Cerebellar cortex (tissue), 1 donor: ENCODE data around the gene JAM3.
"Not testable (repeated sequence)": the region's sequence is repeated elsewhere in the genome, so short reads cannot be mapped to it uniquely, and the experiment has no call there.

Experiments used
- DNase-seq: peaks from one replicate; pipeline ENCODE4 v3.0.0-alpha.2; 2015; ENCODE audit warnings: low spot score

JAM3 gene

DNA sequence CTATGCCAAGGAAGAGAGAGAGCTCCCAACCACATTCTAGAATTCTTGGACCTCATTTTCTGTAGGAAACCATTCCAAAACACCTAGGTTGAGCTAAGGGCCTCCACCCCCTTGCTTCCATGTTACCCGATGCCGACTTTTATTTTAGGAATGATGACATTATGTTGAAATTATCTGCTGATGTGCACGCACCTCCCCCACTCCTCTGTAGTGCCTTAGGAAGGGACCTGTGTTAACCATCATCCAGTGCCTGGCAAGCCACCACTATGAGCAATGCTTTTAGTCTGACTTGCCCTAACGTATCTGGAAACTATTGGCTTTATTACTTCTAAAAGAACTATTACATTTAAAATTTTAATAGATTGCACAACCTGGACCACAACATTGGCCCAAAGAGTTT, 112.8 kb downstream of the JAM3 start:
- DNase-seq, result no peak

DNA sequence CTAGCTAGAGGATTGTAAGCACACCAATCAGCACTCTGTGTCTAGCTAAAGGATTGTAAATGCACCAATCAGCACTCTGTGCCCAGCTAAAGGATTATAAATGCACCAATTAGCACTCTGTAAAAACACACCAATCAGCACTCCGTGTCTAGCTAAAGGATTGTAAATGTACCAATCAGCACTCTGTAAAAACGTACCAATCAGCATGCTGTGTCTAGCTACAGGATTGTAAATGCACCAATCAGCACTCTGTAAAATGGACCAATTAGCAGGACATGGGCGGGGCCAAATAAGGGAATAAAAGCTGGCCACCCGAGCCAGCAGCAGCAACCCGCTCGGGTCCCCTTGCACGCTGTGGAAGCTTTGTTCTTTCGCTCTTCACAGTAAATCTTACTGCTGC, 119.2 kb downstream of the JAM3 start:
- not testable (repeated sequence) for DNase-seq

DNA sequence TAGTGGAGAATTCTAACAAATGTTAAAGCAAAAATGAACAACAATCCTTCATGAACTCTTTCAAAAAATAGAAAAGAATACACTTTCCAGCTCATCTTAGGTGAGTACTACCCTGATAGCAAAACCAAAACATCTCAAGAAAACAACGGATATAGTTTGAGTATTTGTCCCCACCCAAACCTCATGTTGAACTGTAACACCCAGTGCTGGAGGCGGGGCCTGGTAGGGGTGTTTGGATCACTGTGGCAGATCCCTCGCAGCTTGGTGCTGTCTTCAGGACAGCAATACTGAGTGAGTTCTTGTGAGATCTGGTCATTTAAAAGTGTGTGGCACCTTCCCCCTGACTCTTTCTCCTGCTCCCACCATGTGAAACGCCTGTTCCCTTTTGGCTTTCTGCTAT, 127.9 kb downstream of the JAM3 start:
- no peak for DNase-seq

DNA sequence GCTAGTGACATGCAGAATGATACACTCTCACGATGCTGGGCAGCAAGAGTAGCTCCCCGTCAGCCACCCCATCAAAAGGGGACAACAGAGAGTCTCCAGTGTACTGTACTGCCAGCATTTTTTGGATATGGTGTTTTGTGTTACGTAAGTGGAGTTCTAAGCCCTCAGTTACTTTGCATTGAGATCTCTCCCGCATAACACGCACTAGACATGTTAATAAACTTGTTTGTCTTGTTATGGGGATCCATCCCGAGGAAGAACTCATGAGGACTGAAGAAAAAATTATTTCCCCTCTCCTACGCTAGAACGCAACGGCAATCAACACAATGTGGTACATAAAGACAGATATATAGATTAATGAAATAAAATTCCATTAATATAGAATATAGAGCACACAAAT, 130.7 kb downstream of the JAM3 start:
- DNase-seq, result no peak

DNA sequence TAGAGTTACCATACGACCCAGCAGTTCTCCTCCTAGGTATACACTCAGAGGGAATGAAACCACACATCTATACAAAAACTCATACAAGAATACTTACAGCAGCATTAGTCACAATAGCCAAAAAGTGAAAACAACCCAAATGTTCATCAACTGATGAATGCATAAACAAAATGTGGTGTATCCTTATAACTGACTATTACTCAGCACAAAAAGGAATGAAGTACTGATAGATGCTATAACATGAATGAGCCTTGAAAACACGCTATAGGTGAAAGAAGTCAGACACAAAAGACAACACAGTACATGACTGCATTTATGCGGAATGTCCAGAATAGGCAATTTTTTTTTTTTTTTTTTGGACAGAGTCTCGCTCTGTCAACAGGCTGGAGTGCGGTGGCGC, 131.8 kb downstream of the JAM3 start:
- DNase-seq, result no peak
